Astrocyte (in vitro differentiated cells and primary cell): Measurements from ENCODE around the gene CNN2.

Experiments
- EZH2 ChIP-seq: IDR thresholded peaks from 2 replicates; pipeline ENCODE4 v1.6.1; 2012; ENCODE audit warnings: mild to moderate bottlenecking, low read length, inconsistent platforms; ENCODE audit not compliant: insufficient read depth
- TF ChIP-seq, protein P1 (sequence below): IDR thresholded peaks from 2 replicates; pipeline ENCODE4 v1.5.1; 2011; ENCODE audit warnings: low read depth, mild to moderate bottlenecking, inconsistent platforms, low read length, moderate library complexity; ENCODE audit not compliant: insufficient read depth

DNA sequence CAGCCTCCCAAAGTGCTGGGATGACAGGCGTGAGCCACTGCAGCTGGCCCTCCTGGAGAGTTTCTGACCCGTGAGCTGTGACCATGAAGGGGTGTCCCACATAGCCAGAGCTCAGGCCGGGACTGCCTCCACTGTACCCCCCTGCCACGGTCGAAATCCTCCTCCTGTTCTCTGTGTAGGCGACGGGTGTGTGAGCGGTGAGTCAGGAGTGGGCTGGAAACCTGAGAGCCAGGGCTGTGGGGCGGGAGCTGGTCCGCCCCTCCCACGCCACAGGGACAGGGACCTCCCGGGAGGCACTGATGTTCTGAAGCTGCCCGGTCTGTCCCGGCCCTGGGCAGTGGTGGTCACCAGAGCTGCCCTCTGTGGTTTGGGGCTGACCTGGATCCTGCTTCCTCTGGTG lies 38.3 kb upstream of the CNN2 start:
- TF ChIP-seq, protein P1, sequence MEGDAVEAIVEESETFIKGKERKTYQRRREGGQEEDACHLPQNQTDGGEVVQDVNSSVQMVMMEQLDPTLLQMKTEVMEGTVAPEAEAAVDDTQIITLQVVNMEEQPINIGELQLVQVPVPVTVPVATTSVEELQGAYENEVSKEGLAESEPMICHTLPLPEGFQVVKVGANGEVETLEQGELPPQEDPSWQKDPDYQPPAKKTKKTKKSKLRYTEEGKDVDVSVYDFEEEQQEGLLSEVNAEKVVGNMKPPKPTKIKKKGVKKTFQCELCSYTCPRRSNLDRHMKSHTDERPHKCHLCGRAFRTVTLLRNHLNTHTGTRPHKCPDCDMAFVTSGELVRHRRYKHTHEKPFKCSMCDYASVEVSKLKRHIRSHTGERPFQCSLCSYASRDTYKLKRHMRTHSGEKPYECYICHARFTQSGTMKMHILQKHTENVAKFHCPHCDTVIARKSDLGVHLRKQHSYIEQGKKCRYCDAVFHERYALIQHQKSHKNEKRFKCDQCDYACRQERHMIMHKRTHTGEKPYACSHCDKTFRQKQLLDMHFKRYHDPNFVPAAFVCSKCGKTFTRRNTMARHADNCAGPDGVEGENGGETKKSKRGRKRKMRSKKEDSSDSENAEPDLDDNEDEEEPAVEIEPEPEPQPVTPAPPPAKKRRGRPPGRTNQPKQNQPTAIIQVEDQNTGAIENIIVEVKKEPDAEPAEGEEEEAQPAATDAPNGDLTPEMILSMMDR, result no peak
- TF ChIP-seq EZH2, result no peak
